ENCODE measurements around the gene PPY.

The PPY gene

DNA sequence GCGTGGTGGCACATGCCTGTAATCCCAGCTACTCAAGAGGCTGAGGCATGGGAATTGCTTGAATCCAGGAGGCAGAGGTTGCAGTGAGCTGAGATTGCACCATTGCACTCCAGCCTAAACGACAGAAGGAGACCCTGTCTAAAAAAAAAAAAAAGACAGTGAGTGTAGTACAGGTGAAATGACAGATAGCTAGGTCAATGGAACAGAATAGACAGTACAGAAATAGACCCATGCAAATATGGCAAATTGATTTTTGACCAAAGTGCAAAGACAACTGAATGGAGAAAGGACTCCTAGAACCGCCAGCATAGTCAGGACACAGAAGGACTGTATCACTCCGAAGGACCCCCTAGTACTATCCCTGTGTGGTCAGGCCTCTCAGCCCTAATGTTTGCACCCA lies 28.1 kb upstream of the PPY start:
- no peaks in the 10 kb centered on the region for H3K36me3 ChIP-seq (ENCODE audit: insufficient read depth, low read length)
- H2AFZ ChIP-seq (ENCODE audit: low read depth, low read length) = no peak overlapping the region
- no peaks in the 10 kb centered on the region for H3K27me3 ChIP-seq (ENCODE audit: insufficient read depth, low read length, poor library complexity)
- H3K27ac ChIP-seq (ENCODE audit: low read length) = no peak overlapping the region
- H4K20me1 ChIP-seq (ENCODE audit: insufficient read depth, low read length) = no peaks in the 10 kb centered on the region
- TF ChIP-seq, protein P1, sequence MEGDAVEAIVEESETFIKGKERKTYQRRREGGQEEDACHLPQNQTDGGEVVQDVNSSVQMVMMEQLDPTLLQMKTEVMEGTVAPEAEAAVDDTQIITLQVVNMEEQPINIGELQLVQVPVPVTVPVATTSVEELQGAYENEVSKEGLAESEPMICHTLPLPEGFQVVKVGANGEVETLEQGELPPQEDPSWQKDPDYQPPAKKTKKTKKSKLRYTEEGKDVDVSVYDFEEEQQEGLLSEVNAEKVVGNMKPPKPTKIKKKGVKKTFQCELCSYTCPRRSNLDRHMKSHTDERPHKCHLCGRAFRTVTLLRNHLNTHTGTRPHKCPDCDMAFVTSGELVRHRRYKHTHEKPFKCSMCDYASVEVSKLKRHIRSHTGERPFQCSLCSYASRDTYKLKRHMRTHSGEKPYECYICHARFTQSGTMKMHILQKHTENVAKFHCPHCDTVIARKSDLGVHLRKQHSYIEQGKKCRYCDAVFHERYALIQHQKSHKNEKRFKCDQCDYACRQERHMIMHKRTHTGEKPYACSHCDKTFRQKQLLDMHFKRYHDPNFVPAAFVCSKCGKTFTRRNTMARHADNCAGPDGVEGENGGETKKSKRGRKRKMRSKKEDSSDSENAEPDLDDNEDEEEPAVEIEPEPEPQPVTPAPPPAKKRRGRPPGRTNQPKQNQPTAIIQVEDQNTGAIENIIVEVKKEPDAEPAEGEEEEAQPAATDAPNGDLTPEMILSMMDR (IDR thresholded peaks at IDR 0.05; ENCODE audit: borderline replicate concordance, extremely low read depth, low read length, poor library complexity, severe bottlenecking) = no peak
- TF ChIP-seq EZH2 (IDR thresholded peaks at IDR 0.05; ENCODE audit: borderline replicate concordance, low read depth, low read length, severe bottlenecking) = no peak
- H3K79me2 ChIP-seq (ENCODE audit: insufficient read depth, low read length) = no peaks in the 10 kb centered on the region
- no peaks in the 10 kb centered on the region for H3K4me1 ChIP-seq (ENCODE audit: insufficient read depth, low read length)
- no peak overlapping the region for H3K9ac ChIP-seq (ENCODE audit: low read depth, low read length)
- H3K4me3 ChIP-seq (ENCODE audit: low read depth in 1 of 2, low read length in 2 of 2) = no peak overlapping the region
- ATAC-seq (ENCODE audit: insufficient read depth, low read depth) (no peak), DNase-seq (no peak)
- no peak overlapping the region for H3K4me2 ChIP-seq (ENCODE audit: insufficient read depth, low read length)
- no peaks in the 10 kb centered on the region for H3K9me3 ChIP-seq (ENCODE audit: insufficient read depth, low read length, severe bottlenecking)

DNA sequence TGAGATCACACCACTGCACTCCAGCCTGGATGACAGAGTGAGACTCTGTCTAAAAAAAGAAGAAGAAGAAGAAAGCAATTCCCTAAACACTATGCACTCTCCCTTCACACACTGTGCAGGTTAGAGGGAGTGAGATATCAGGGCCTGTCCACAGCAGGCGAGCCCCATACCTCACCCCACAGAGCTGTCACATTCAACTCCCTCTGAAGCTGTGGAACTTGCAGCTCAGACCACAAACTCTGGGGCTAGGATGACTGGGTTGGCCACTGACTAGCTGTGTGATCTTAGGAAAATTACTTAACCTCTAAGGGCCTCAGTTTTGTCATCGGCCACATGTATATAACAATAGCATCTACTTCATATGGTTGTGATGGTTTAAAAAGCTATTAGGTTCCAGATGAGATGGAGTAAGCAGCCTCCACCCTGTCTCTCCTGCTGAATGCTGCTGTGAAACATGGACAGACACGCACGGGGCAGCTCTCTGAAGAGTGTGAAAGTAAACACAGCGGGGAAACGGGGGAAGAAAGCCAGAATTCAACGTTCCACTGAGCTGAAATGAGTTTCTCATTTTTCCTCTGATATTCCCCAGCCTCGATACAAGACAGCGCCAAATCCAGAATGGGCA lies 25.1 kb upstream of the PPY start:
- no peak for DNase-seq
- Histone ChIP-seq H3K27me3 (ENCODE audit: insufficient read depth, low read length, poor library complexity) (peaks cover 5% of the 10 kb centered on the region), H4K20me1 (ENCODE audit: insufficient read depth, low read length) (no peaks in the 10 kb centered on the region), H3K4me1 (ENCODE audit: insufficient read depth, low read length) (no peaks in the 10 kb centered on the region), H3K9me3 (ENCODE audit: insufficient read depth, low read length, severe bottlenecking) (no peaks in the 10 kb centered on the region), H3K4me3 (ENCODE audit: low read depth in 1 of 2, low read length in 2 of 2) (no peak overlapping the region), H3K79me2 (ENCODE audit: insufficient read depth, low read length) (no peaks in the 10 kb centered on the region), H3K36me3 (ENCODE audit: insufficient read depth, low read length) (no peaks in the 10 kb centered on the region), H3K9ac (ENCODE audit: low read depth, low read length) (no peak overlapping the region), H3K4me2 (ENCODE audit: insufficient read depth, low read length) (no peak overlapping the region), H2AFZ (ENCODE audit: low read depth, low read length) (no peak overlapping the region), H3K27ac (ENCODE audit: low read length) (no peak overlapping the region)
- no peak for ATAC-seq (ENCODE audit: insufficient read depth, low read depth)
- TF ChIP-seq EZH2 (IDR thresholded peaks at IDR 0.05; ENCODE audit: borderline replicate concordance, low read depth, low read length, severe bottlenecking) = no peak
- TF ChIP-seq, protein P1 (IDR thresholded peaks at IDR 0.05; ENCODE audit: borderline replicate concordance, extremely low read depth, low read length, poor library complexity, severe bottlenecking) = no peak

DNA sequence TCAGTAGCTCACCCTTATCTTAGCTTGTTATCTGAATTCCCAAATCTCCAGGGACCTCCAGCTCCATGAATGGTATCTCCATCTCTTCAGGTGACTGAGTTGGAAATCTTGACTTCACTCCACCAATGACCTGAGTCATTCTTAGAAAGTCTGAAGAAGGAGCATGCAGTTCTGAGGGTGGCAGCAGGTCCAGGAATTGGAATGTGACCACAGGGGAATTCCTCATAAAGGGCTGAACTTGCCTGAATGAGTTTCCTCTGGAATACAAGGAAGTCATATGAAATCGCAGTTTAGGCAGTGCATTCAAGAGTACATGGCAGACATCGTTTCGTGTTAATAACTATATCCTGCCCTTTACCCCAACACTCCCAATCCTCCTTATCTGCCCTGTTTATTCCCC lies 24.0 kb upstream of the PPY start:
- Histone ChIP-seq H2AFZ (ENCODE audit: low read depth, low read length) (no peak overlapping the region), H3K4me2 (ENCODE audit: insufficient read depth, low read length) (no peak overlapping the region), H3K27me3 (ENCODE audit: insufficient read depth, low read length, poor library complexity) (peaks cover 13% of the 10 kb centered on the region), H3K4me1 (ENCODE audit: insufficient read depth, low read length) (no peaks in the 10 kb centered on the region), H3K79me2 (ENCODE audit: insufficient read depth, low read length) (no peaks in the 10 kb centered on the region), H3K9me3 (ENCODE audit: insufficient read depth, low read length, severe bottlenecking) (no peaks in the 10 kb centered on the region), H4K20me1 (ENCODE audit: insufficient read depth, low read length) (no peaks in the 10 kb centered on the region), H3K27ac (ENCODE audit: low read length) (no peak overlapping the region), H3K4me3 (ENCODE audit: low read depth in 1 of 2, low read length in 2 of 2) (no peak overlapping the region), H3K36me3 (ENCODE audit: insufficient read depth, low read length) (no peaks in the 10 kb centered on the region), H3K9ac (ENCODE audit: low read depth, low read length) (no peak overlapping the region)
- ATAC-seq (ENCODE audit: insufficient read depth, low read depth) (no peak), DNase-seq (no peak)
- TF ChIP-seq, protein P1 (IDR thresholded peaks at IDR 0.05; ENCODE audit: borderline replicate concordance, extremely low read depth, low read length, poor library complexity, severe bottlenecking) = no peak
- no peak for TF ChIP-seq EZH2 (IDR thresholded peaks at IDR 0.05; ENCODE audit: borderline replicate concordance, low read depth, low read length, severe bottlenecking)
